CD4-positive, alpha-beta T cell (primary cell): ENCODE measurements around the gene NETO2. TPM values are rescaled to one million over a fixed set of nuclear protein-coding genes. Genes with fewer than 3 reads are reported as not detected.

Source experiments
- ATAC-seq: fragments of 200-7000 bp; cut with Tn5 transposase; one replicate; pipeline ENCODE4 v1.10.0; 2022; ENCODE audit warnings: mild to moderate bottlenecking; ENCODE audit not compliant: poor library complexity
- CTCF ChIA-PET: fragments of 350-600 bp; sonication (Branson Sonifier 250); formaldehyde crosslinking; loops from one replicate; lab custom pipeline; 2021; ENCODE audit warnings: antibody characterized with exemption, inconsistent platforms; lab: Charles Lee
- POLR2A ChIA-PET: fragments of 350-600 bp; sonication (Branson Sonifier 250); formaldehyde crosslinking; loops from one replicate; lab custom pipeline; 2021; ENCODE audit warnings: antibody characterized with exemption, inconsistent platforms; lab: Charles Lee
- DNase-seq, 14 experiments: peaks; one replicate each; pipeline ENCODE4 v3.0.0-alpha.2; 2013 to 2020; ENCODE audit warnings: mixed read lengths in 2 of 14
- H3K27ac ChIP-seq, 2 donors: one replicate each; pipeline versions ENCODE4 v1.5.1 to v1.7.0; 2013; ENCODE audit warnings: low read length in 2 of 2, low read depth in 1 of 2, mild to moderate bottlenecking in 1 of 2
- H3K27me3 ChIP-seq, 2 experiments: 1 replicate in 1 of 2; 2 replicates in 1 of 2; pipeline versions ENCODE4 v1.6.1 to v1.7.0; 2013; ENCODE audit warnings: low read length in 2 of 2, control low read depth in 1 of 2, mild to moderate bottlenecking in 1 of 2, moderate library complexity in 1 of 2; ENCODE audit not compliant: insufficient read depth in 2 of 2, control insufficient read depth in 1 of 2
- H3K36me3 ChIP-seq: one replicate; pipeline ENCODE4 v1.6.1; 2013; ENCODE audit warnings: low read length, control low read depth; ENCODE audit not compliant: insufficient read depth
- H3K4me1 ChIP-seq: one replicate; pipeline ENCODE4 v1.6.1; 2013; ENCODE audit warnings: low read length, control low read depth; ENCODE audit not compliant: insufficient read depth
- H3K4me3 ChIP-seq: one replicate; pipeline ENCODE4 v1.5.1; 2013; ENCODE audit warnings: mild to moderate bottlenecking, low read length, moderate library complexity
- H3K9me3 ChIP-seq, 2 experiments: 1 replicate in 1 of 2; 2 replicates in 1 of 2; pipeline versions ENCODE4 v1.6.1 to v1.7.0; 2013; ENCODE audit warnings: low read length in 2 of 2, mild to moderate bottlenecking in 2 of 2, control low read depth in 1 of 2, moderate library complexity in 1 of 2; ENCODE audit not compliant: control insufficient read depth in 1 of 2, insufficient read depth in 1 of 2
- H3K27ac Mint-ChIP-seq: one replicate; pipeline ENCODE4 v1.8.0; 2020; ENCODE audit warnings: mixed read lengths
- H3K27me3 Mint-ChIP-seq: one replicate; pipeline ENCODE4 v1.8.0; 2021; ENCODE audit warnings: mixed read lengths
- H3K36me3 Mint-ChIP-seq: one replicate; pipeline ENCODE4 v1.8.0; 2021; ENCODE audit warnings: low read depth, mixed read lengths
- H3K4me1 Mint-ChIP-seq: one replicate; pipeline ENCODE4 v1.8.0; 2021; ENCODE audit warnings: low read depth, mixed read lengths
- H3K4me3 Mint-ChIP-seq: one replicate; pipeline ENCODE4 v1.8.0; 2020; ENCODE audit warnings: mild to moderate bottlenecking, mixed read lengths
- H3K9me3 Mint-ChIP-seq: one replicate; pipeline ENCODE4 v1.8.0; 2020; ENCODE audit warnings: mixed read lengths
- intact Hi-C, 2 experiments: fragments of 100-400 bp; cut with DNase I in 1 of 2; cut with micrococcal nuclease in 1 of 2; formaldehyde crosslinking; loops; one replicate each; pipeline versions ENCODE4 v1.15.1 to v1.9.0; 2023 to 2025; cut with DNase I, micrococcal nuclease
- total RNA-seq, 174 experiments: library from RNA in 2 of 174; stranded (reverse) in 2 of 174; gene quantifications; one replicate each; pipeline ENCODE4 v1.2.3 and lab custom pipeline; 2021 to 2026
- TF ChIP-seq, protein P1 (sequence below): fragments of 200-600 bp; IDR thresholded peaks from one replicate; pipeline ENCODE4 v1.8.0; 2022; ENCODE audit warnings: antibody characterized with exemption, mild to moderate bottlenecking

NETO2 gene
- total RNA-seq, 2 experiments from 2014 or later: 1.8 to 1.9 TPM

DNA sequence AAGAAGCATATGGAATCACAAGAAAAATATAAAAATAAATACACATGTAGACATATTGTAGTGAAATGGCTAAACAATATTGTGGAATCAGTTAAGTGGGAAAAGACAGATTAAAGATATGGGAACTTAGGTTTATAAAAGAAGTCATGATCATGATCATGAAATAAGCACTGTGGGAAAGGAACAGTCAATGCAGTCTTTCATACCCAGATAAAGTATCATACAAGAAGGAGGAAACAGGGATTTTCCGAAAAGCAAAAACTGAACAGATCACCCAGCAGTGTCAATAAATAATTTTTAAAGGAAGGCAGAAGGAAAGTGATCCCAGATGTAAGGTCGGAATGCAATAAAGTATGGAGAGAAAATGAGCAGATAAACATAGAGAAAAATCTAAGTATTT is 71.6 kb downstream of the NETO2 start:
- CTCF ChIA-PET: no interaction called here
- H3K4me1 ChIP-seq: peaks cover 3% of the 10 kb centered on the region
- ATAC-seq (no peak), DNase-seq (no peak)
- TF ChIP-seq, protein P1, sequence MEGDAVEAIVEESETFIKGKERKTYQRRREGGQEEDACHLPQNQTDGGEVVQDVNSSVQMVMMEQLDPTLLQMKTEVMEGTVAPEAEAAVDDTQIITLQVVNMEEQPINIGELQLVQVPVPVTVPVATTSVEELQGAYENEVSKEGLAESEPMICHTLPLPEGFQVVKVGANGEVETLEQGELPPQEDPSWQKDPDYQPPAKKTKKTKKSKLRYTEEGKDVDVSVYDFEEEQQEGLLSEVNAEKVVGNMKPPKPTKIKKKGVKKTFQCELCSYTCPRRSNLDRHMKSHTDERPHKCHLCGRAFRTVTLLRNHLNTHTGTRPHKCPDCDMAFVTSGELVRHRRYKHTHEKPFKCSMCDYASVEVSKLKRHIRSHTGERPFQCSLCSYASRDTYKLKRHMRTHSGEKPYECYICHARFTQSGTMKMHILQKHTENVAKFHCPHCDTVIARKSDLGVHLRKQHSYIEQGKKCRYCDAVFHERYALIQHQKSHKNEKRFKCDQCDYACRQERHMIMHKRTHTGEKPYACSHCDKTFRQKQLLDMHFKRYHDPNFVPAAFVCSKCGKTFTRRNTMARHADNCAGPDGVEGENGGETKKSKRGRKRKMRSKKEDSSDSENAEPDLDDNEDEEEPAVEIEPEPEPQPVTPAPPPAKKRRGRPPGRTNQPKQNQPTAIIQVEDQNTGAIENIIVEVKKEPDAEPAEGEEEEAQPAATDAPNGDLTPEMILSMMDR: no peak
- intact Hi-C loops: no loop called here
- H3K4me3 ChIP-seq: no peak overlapping the region
- POLR2A ChIA-PET: no interaction called here
- Mint-ChIP-seq H3K27me3 (no peaks in the 10 kb centered on the region), H3K36me3 (no peaks in the 10 kb centered on the region), H3K27ac (no peak overlapping the region), H3K9me3 (no peaks in the 10 kb centered on the region), H3K4me3 (no peak overlapping the region), H3K4me1 (no peaks in the 10 kb centered on the region)
- no peaks in the 10 kb centered on the region for H3K36me3 ChIP-seq
- no peaks in the 10 kb centered on the region for H3K27me3 ChIP-seq
- H3K27ac ChIP-seq: no peak overlapping the region
- H3K9me3 ChIP-seq: no peaks in the 10 kb centered on the region

DNA sequence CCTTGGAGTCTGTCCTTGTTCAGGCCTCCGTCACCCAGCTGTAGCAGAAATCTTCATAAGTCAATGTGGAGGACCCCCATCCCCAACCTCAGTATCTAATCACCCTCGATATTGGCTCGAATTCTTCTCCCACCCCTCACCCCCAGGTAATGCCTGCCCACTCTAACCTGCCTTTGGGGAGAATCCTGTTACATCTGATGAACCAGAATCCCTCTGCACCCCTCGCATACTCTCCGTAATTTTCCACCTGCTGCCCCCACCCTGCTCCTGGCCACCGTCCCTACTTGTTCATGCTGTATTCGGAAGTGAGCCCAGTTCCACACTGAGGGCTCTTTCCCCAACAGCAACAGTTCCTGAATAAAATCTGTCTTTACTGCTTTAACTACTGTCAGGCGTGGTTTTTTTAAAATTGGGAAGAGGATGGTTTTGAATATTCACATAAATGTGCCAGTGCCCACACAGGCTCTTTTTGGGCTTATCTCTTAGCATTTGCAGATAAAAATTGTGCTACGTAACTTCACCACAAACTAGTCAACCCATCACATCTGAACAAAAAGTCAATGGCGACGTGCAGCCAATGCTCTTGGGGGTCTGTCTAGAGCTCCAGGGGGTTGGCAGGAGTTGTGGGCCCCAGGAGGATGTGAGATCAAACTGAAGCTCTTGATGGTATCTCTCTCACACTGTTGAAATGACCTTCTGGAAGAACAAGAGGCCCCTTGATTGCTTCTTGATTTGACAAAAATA is 73.7 kb downstream of the NETO2 start:
- intact Hi-C loops: no loop called here
- ChIA-PET POLR2A (no interaction called here), CTCF (no interaction called here)
- ATAC-seq (no peak), DNase-seq (no peak)
- H3K27me3 Mint-ChIP-seq: no peaks in the 10 kb centered on the region
- TF ChIP-seq, protein P1: no peak
- no peaks in the 10 kb centered on the region for H3K27me3 ChIP-seq
- peaks cover 3% of the 10 kb centered on the region for H3K4me1 ChIP-seq
- H3K4me1 Mint-ChIP-seq: no peaks in the 10 kb centered on the region
- H3K4me3 ChIP-seq: no peak overlapping the region
- H3K36me3 ChIP-seq: no peaks in the 10 kb centered on the region
- no peak overlapping the region for H3K27ac Mint-ChIP-seq
- no peak overlapping the region for H3K27ac ChIP-seq
- H3K36me3 Mint-ChIP-seq: no peaks in the 10 kb centered on the region
- H3K9me3 Mint-ChIP-seq: no peaks in the 10 kb centered on the region
- no peak overlapping the region for H3K4me3 Mint-ChIP-seq
- H3K9me3 ChIP-seq: no peaks in the 10 kb centered on the region

DNA sequence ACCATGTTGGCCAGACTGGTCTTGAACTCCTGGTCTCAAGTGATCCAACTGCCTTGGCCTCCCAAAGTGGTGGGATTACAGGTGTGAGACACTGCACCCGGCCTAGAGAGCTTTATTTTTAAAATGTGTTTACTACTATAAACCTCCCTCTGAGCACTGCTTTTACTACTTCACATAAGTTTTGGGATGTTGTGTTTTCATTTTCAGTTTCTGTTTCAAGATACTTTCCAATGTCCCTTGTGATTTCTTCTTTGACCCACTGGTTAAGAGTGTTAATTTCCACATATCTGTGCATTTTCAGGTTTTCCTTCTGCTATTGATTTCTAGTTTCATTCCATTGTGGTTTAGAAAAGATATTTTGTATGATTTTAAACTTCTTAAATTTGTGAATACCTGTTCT is 74.4 kb downstream of the NETO2 start:
- Histone ChIP-seq H3K4me3 (no peak overlapping the region), H3K36me3 (no peaks in the 10 kb centered on the region), H3K27me3 (no peaks in the 10 kb centered on the region), H3K27ac (no peak overlapping the region), H3K9me3 (no peaks in the 10 kb centered on the region), H3K4me1 (peaks cover 3% of the 10 kb centered on the region)
- POLR2A ChIA-PET: no interaction called here
- DNase-seq: peak in 1 of 14 experiments; percentile 7
- no peak overlapping the region for H3K27ac Mint-ChIP-seq
- intact Hi-C loops: no loop called here
- ATAC-seq: no peak
- TF ChIP-seq, protein P1: no peak
- CTCF ChIA-PET: no interaction called here
- no peaks in the 10 kb centered on the region for H3K36me3 Mint-ChIP-seq
- no peak overlapping the region for H3K4me3 Mint-ChIP-seq
- H3K27me3 Mint-ChIP-seq: no peaks in the 10 kb centered on the region
- H3K4me1 Mint-ChIP-seq: no peaks in the 10 kb centered on the region
- H3K9me3 Mint-ChIP-seq: no peaks in the 10 kb centered on the region
